Motor neuron (in vitro differentiated cells): ENCODE results near the gene CD177. TPM values are rescaled to one million over a fixed set of nuclear protein-coding genes. Genes with fewer than 3 reads are reported as not detected.
"Not testable (repeated sequence)": the region's sequence is repeated elsewhere in the genome, so short reads cannot be mapped to it uniquely, and the experiment has no call there.

Experiments
- ATAC-seq, 8 experiments: fragments of 200-7000 bp; cut with Tn5 transposase; replicated peaks in 6 of 8; 2 replicates each; pipeline ENCODE4 v1.8.0; 2021; ENCODE audit warnings: mild to moderate bottlenecking in 8 of 8, moderate library complexity in 8 of 8
- H3K27ac ChIP-seq, 2 donors: fragments of 250-450 bp; sonication (Bioruptor Pico); 2 replicates each; pipeline ENCODE4 v1.9.0; 2021; ENCODE audit warnings: antibody characterized with exemption in 2 of 2, mild to moderate bottlenecking in 2 of 2, moderate library complexity in 1 of 2
- H3K4me1 ChIP-seq, 2 donors: fragments of 250-450 bp; sonication (Bioruptor Pico); replicated peaks in 1 of 2; 2 replicates each; pipeline ENCODE4 v1.6.1; 2021; ENCODE audit warnings: antibody characterized with exemption in 2 of 2, mild to moderate bottlenecking in 2 of 2, moderate library complexity in 1 of 2
- H3K4me3 ChIP-seq, 5 donors: fragments of 250-450 bp; sonication (Bioruptor Pico); 2 replicates each; pipeline ENCODE4 v1.9.0; 2021; ENCODE audit warnings: antibody characterized with exemption in 5 of 5, mild to moderate bottlenecking in 5 of 5, moderate library complexity in 4 of 5
- WGBS, 10 experiments: fragments of 450-650 bp; shearing (Covaris generic); methylation state at CpG; one replicate each; pipeline ENCODE4 v1.0.0; 2022; 5-methylcytosine and 5-hydroxymethylcytosine counted together
- in situ Hi-C, 9 experiments: fragments of 400-800 bp; cut with MboI; loops; one replicate each; pipeline ENCODE4 v1.15.0; 2021; ENCODE audit warnings: low sequenced_read_pairs in 9 of 9, low pct_unique_long_range_greater_than_20kb in 2 of 9; ENCODE audit not compliant: unreplicated experiment in 9 of 9
- total RNA-seq, 8 experiments: library from RNA; unstranded; fragments of 300-600 nt; gene quantifications; 2 replicates each; pipeline versions ENCODE4 v1.2.3 to v1.2.4, GENCODE V29; 2022

The CD177 gene
- total RNA-seq, 8 experiments from 2014 or later: 0.24 to 0.51 TPM; not detected in 6

DNA sequence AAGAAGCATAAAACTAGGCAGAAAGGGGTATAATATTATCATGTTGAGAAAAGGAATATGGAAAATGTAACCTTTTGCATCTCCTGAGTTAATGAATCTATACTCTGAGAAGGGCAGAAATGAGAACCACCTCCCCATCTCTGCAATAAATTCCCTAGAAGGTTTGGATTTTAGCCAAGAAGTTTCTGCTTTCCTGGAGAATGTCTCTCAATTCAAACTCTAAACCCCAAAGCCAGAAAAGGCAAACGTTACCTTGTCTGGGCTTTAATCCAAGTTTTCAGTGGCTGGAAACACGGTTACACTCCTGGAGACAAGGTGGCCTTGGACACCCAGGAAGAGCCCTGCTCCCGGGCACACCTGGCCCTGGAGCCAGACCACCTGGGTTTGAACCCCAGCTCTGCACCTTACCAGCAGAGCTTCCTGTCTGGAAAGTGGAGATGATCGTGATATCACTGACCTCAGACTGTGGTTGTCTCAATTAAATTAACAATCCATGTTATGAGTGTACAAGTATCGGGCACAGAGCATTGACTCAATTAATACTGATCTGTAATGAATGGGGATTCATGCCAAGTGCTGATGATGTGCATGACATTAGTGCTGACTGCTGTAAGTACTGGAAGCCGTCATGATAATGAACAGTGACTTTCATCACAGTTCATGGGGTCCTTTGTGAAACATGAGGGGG lies 14.1 kb upstream of the CD177 start:
- WGBS, 10 experiments: 20 to 55% (median 48%) methylated on average over 2 to 4 of the region's 6 CpGs; no CpG with 5 or more reads in 5 of the 10 experiments
- H3K27ac ChIP-seq, H3K4me3 ChIP-seq, in situ Hi-C loops, H3K4me1 ChIP-seq, ATAC-seq: not testable (repeated sequence)

DNA sequence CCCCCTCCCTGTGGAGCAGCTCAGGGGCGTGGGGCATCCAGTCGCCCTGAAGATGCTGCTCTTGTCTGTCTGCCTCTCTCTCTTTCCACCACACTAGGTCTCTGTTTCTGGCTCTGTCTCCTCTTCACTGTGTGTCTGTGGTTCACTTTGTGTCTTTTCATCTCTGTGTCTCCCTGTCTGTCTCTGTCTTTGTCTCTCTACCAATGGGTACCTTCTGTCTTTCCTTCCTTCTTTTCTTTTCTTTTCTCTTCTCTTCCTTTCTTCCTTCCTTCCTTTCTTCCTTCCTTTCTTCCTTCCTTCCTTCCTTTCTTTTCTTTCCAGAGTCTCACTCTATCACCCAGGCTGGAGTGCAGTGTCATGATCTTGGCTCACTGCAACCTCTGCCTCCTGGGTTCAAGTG lies 13.4 kb upstream of the CD177 start:
- H3K4me1 ChIP-seq: not testable (repeated sequence)

DNA sequence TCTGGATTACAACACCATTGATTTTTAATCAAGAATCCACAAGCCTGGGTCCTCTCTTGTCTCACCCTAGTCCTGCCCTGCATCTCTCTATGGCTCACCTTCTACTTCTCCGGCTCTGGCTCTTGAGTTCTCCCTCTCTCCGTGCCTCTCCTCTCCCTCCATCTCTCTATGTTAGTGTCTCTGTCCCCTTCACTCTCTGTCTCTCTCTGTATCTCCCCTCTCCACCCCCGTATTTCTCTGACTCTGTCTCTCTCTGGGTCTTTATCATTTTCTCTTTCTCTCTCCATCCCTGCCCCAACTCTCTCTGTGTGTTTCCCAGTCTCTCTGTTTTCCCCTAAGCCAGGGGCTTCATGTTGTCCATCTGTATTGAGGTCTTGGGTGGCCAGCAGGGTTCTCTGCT lies 12.4 kb upstream of the CD177 start:
- H3K4me1 ChIP-seq, H3K27ac ChIP-seq, in situ Hi-C loops, ATAC-seq, H3K4me3 ChIP-seq: not testable (repeated sequence)
- 24 to 80% (median 37%) methylated on average over 1 to 3 of the region's 3 CpGs; no CpG with 5 or more reads in 3 of the 10 experiments for WGBS, 10 experiments

More for the DNA sequence above, 13.4 kb upstream of the CD177 start:
- WGBS, 10 experiments: 0 to 89% (median 21%) methylated on average over 1 to 2 of the region's 2 CpGs; no CpG with 5 or more reads in 4 of the 10 experiments
- H3K4me3 ChIP-seq, H3K27ac ChIP-seq, in situ Hi-C loops, ATAC-seq: not testable (repeated sequence)

DNA sequence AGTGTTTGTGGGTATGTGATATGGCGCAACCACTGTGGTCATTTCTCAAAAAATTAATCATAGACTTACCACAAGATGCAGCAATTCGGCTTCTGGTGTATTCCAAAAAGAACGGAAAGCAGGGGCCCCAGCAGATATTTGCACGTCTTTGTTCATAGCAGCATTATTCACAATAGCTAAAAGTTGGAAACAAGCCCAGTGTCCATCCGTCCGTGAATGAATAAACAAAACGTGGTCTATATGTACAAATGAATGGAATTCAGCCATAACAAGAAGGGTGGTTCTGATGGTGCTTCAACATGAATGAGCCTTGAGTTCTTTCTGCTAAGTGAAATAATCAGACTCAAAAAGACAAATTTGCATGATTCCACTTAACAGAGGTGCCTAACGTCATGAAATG lies 11.4 kb upstream of the CD177 start:
- H3K4me3 ChIP-seq, in situ Hi-C loops, H3K4me1 ChIP-seq, H3K27ac ChIP-seq: not testable (repeated sequence)
- WGBS, 10 experiments: 7 to 100% (median 80%) methylated on average over 1 to 3 of the region's 8 CpGs; no CpG with 5 or more reads in 5 of the 10 experiments
- peak in 3 of 8 experiments; percentile 35 to 73 (median 69) for ATAC-seq

DNA sequence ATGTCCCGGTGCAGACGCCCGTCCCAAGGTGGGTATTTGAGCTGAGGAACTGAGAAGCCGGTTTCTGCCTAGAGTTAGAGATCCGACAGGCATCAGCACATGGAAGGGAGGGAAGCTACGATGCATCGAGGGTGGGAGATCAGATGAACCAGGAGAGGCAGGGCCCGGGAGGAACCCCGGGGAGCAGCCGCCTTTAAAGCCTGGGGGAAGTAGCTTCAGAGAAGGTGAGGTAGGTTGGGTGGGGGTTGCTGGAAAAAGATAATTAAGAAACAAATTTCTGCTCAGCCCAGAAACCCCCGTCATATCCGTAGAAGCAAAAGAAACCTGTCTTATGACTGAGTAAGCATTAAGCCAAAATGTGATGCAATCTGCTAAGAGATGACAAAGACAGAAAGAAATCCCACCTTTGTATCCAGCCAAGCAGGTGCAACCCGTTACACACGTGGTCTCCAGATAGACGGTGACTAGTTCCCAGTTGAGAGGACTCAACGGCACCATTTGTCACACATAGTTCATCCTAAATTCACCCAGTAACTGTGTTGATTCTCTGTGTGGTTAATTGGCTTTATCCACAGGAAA lies 9.1 kb upstream of the CD177 start:
- H3K4me1 ChIP-seq, H3K27ac ChIP-seq, H3K4me3 ChIP-seq, in situ Hi-C loops, ATAC-seq: not testable (repeated sequence)
- 30 to 100% (median 100%) methylated on average over 1 to 4 of the region's 16 CpGs; no CpG with 5 or more reads in 5 of the 10 experiments for WGBS, 10 experiments

DNA sequence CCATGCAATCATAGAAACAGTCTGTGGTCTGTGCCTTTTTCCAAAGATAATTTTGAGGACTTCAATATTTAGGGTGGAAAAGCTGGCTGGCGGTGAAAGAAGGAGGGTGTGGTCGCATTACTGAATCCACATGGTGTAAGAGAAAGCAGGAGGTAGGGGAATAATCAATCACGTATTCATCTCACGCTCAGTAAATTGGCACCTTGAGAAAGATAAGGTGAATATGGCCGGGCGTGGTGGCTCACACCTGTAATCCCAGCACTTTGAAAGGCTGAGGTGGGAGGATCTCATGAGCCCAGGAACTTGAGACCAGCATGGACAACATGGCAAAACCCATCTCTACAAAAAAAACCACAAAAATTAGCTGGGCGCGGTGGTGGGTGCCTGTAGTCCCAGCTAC lies 3.7 kb upstream of the CD177 start:
- 47 to 100% (median 82%) methylated on average over 2 to 5 of the region's 8 CpGs; no CpG with 5 or more reads in 6 of the 10 experiments for WGBS, 10 experiments
- H3K27ac ChIP-seq, in situ Hi-C loops, ATAC-seq, H3K4me3 ChIP-seq, H3K4me1 ChIP-seq: not testable (repeated sequence)

DNA sequence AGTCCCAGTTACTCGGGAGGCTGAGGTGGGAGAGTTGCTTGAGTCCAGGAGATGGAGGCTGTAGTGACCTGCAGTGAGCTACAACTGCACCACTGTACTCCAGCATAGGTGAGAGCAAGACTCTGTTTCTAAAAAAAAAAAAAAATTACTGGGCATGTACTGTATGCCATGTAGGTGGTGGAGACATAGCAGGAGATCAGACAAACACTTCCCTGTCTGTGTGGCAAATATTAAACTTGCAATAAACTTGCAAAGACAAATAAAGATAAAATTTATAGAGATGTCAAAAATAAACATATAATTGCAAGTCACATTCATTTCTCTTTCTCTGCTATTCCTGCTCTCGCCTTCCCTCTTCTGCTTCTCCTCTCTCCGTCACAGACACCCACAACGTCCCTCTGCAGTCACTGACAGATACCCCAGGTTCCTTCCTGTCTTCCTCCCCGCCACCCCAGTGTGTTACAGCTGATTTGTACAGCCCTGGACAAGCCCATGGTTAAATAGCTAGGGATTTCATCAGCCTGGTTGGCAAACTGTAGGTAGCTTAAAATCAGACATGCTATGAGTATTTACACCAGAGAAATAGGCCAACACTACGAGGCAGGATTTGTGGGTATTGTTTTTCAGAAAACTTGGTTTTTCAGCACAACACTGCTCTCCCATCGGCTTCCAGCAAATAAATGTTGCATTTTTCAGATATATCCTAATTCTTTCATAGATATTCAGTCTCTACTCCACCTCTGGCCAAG lies 1.3 kb upstream of the CD177 start:
- Histone ChIP-seq H3K27ac (no peak overlapping the region), H3K4me3 (no peak overlapping the region), H3K4me1 (no peaks in the 10 kb centered on the region)
- 0 to 90% (median 48%) methylated on average over 1 to 6 of the region's 7 CpGs for WGBS, 10 experiments
- ATAC-seq: no peak
- in situ Hi-C loops: no loop called here

DNA sequence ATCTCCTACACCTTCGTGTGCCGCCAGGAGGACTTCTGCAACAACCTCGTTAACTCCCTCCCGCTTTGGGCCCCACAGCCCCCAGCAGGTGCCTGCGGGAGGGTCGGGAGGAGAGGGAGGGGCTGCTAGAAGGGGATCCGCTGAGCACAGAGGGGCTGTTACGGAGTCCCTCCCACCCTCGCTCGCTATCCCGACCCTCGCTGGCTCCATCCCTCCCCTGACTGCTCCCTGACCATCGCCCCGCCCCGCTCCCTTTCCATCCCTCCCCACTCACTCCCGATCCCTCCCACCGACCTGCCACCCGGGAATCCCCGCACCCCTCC lies 780 bp downstream of the CD177 start:
- Histone ChIP-seq H3K4me3 (no peak overlapping the region), H3K27ac (no peak overlapping the region), H3K4me1 (no peaks in the 10 kb centered on the region)
- no CpG with 5 or more reads among the region's 19 CpGs for WGBS, 10 experiments
- in situ Hi-C loops: no loop called here
- peak in 4 of 8 experiments; percentile 15 to 22 (median 20) for ATAC-seq

DNA sequence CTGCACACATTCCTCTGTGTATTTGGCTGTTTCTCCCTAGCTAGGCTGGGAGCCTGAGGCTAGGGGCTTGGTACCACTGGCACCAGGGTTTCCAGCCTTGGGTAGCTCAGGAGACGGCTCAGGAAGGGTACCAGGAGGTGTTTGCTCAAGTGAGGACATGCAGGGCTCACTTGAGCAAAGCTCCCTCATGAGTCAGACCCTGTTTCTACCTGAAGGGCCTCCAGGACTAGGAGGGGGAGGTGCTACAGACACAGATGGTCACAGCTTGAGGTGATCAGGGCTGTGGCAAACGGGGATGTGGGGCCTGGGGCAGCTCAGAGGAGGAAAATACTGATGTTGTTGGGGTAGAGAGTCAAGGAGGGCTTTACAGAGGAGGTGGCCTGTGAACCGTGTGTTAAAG lies 3.3 kb downstream of the CD177 start:
- no CpG with 5 or more reads among the region's 3 CpGs for WGBS, 10 experiments
- in situ Hi-C loops, H3K4me3 ChIP-seq, H3K4me1 ChIP-seq, ATAC-seq, H3K27ac ChIP-seq: not testable (repeated sequence)

DNA sequence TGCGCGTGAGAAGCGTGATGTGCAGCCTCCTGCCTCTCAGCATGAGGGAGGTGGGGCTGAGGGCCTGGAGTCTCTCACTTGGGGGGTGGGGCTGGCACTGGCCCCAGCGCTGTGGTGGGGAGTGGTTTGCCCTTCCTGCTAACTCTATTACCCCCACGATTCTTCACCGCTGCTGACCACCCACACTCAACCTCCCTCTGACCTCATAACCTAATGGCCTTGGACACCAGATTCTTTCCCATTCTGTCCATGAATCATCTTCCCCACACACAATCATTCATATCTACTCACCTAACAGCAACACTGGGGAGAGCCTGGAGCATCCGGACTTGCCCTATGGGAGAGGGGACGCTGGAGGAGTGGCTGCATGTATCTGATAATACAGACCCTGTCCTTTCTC lies 8.7 kb downstream of the CD177 start:
- ATAC-seq: no peak
- Histone ChIP-seq H3K4me1 (no peaks in the 10 kb centered on the region), H3K4me3 (no peak overlapping the region), H3K27ac (no peak overlapping the region)
- in situ Hi-C loops: no loop called here
- WGBS, 10 experiments: 20 to 92% (median 63%) methylated on average over 1 to 4 of the region's 8 CpGs; no CpG with 5 or more reads in 6 of the 10 experiments

DNA sequence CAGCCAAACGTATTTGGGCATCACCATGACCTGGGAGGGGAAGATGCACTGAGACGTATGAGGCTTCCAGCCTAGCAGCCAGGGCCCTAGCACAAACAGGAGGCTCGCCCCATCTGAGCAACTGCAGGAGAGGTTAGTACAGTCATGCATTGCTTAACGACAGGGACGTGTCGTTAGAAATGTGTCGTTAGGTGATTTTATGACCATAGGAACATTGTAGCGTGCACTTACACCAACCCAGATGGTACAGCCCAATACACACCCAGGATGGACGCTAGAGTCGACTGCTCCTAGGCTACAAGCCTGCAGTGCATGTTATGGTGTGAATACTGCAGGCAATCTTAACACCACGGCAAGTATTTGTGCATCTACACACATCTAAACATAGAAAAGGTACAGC lies 9.3 kb downstream of the CD177 start:
- Histone ChIP-seq H3K4me3 (no peak overlapping the region), H3K4me1 (no peaks in the 10 kb centered on the region), H3K27ac (no peak overlapping the region)
- WGBS, 10 experiments: 67 to 74% (median 70%) methylated on average over 3 to 5 of the region's 11 CpGs; no CpG with 5 or more reads in 7 of the 10 experiments
- in situ Hi-C loops: no loop called here
- no peak for ATAC-seq

DNA sequence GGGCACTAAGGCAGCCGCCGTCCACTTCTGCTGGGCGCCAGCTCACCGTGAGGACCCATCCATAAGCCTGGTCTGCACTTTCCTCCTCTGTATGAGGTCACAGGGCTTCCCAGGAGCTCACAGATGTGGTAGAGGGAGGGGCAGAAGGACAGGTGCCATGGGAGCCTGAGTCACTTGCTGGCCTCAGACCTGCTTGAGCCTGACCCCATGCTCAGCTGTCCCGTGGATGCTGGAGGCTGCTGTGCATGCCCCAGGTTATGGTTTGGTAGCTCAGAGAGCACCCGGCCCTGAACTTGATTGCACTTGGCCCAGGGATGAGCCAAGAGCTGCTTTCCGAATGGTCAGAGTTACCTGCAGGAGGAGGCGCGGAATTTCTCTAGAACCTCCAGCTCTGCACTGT lies 12.2 kb downstream of the CD177 start:
- in situ Hi-C loops, H3K27ac ChIP-seq, H3K4me1 ChIP-seq, ATAC-seq, H3K4me3 ChIP-seq: not testable (repeated sequence)
- WGBS, 10 experiments: 62 to 83% (median 65%) methylated on average over 1 to 4 of the region's 9 CpGs; no CpG with 5 or more reads in 6 of the 10 experiments

DNA sequence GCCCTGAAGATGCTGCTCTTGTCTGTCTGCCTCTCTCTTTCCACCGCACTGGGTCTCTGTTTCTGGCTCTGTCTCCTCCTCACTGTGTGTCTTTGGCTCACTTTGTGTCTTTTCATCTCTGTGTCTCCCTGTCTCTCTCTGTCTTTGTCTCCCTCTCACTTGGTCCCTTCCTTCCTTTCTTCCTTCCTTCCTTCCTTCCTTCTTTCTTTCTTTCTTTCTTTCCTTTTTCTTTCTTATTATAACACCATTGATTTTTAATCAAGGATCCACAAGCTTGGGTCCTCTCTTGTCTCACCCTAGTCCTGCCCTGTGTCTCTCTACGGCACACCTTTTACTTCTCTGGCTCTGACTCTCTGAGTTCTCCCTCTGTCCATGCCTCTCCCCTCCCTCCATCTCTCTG lies 14.3 kb downstream of the CD177 start:
- Histone ChIP-seq H3K4me1 (no peaks in the 10 kb centered on the region), H3K27ac (no peak overlapping the region), H3K4me3 (no peak overlapping the region)
- 11 to 93% (median 50%) methylated on average over 1 to 2 of the region's 2 CpGs; no CpG with 5 or more reads in 1 of the 10 experiments for WGBS, 10 experiments
- in situ Hi-C loops: no loop called here
- ATAC-seq: no peak
